NCI-H2196 treated with DMSO at 0.1 percent for 48 hours (cell line): ENCODE results near the gene REPS1.

Experiments
- DNase-seq: peaks from one replicate; lab custom pipeline; 2025; ENCODE audit not compliant: unreplicated experiment; lab: John Stamatoyannopoulos, UW

The REPS1 gene

GRCh38 chr6:138931660-138932059, 56.4 kb downstream of the REPS1 start:
- DNase-seq: no peak

GRCh38 chr6:138926579-138926978, 61.5 kb downstream of the REPS1 start:
- DNase-seq: no peak

- DNase-seq: no peak
Observed at GRCh38 chr6:138925806-138926205, 62.2 kb downstream of the REPS1 start.

GRCh38 chr6:138923561-138923960, 64.5 kb downstream of the REPS1 start:
- DNase-seq: no peak

- DNase-seq: no peak
Observed at GRCh38 chr6:138920906-138921305, 67.1 kb downstream of the REPS1 start.

GRCh38 chr6:138914701-138915100, 73.4 kb downstream of the REPS1 start:
- no peak for DNase-seq

- DNase-seq: no peak
Observed at GRCh38 chr6:138912308-138912707, 75.7 kb downstream of the REPS1 start.

GRCh38 chr6:138909975-138910374, 78.1 kb downstream of the REPS1 start:
- DNase-seq: no peak

- DNase-seq: no peak
Observed at GRCh38 chr6:138909511-138909910, 78.5 kb downstream of the REPS1 start.

- no peak for DNase-seq
Observed at GRCh38 chr6:138907167-138907566, 80.9 kb downstream of the REPS1 start.

GRCh38 chr6:138897031-138897430, 91.0 kb downstream of the REPS1 start:
- no peak for DNase-seq

- DNase-seq: no peak
Observed at GRCh38 chr6:138896104-138896756, 91.8 kb downstream of the REPS1 start.

- DNase-seq: no peak
Observed at GRCh38 chr6:138891255-138891986, 96.6 kb downstream of the REPS1 start.

- no peak for DNase-seq
Observed at GRCh38 chr6:138885156-138885819, 102.8 kb downstream of the REPS1 start.

- no peak for DNase-seq
Observed at GRCh38 chr6:138882369-138883017, 105.6 kb downstream of the REPS1 start.

- DNase-seq: no peak
Observed at GRCh38 chr6:138873191-138873590, 114.9 kb downstream of the REPS1 start.

GRCh38 chr6:138869398-138869797, 118.7 kb downstream of the REPS1 start:
- no peak for DNase-seq

GRCh38 chr6:138868181-138868580, 119.9 kb downstream of the REPS1 start:
- no peak for DNase-seq

GRCh38 chr6:138865480-138866109, 122.5 kb downstream of the REPS1 start:
- no peak for DNase-seq

GRCh38 chr6:138864343-138864890, 123.6 kb downstream of the REPS1 start:
- DNase-seq: no peak

GRCh38 chr6:138863321-138863720, 124.7 kb downstream of the REPS1 start:
- DNase-seq: no peak
